ENCODE data around the gene SYPL2. TPM values are rescaled to one million over a fixed set of nuclear protein-coding genes. Genes with fewer than 3 reads are reported as not detected.

Gene SYPL2
- total RNA-seq (2014; rRNA removed; shearing (Covaris generic)) (not detected in 2 replicates), total RNA-seq (2022) (not detected in 2 replicates), Bru-seq, nascent RNA (not detected), BruChase-seq, experiment 1, labeled RNA remaining after a 6-hour chase (not detected), BruChase-seq, experiment 2, labeled RNA remaining after a 2-hour chase (percentile 11 among the genes with signal in this experiment)
- long read RNA-seq = 0 reads

DNA sequence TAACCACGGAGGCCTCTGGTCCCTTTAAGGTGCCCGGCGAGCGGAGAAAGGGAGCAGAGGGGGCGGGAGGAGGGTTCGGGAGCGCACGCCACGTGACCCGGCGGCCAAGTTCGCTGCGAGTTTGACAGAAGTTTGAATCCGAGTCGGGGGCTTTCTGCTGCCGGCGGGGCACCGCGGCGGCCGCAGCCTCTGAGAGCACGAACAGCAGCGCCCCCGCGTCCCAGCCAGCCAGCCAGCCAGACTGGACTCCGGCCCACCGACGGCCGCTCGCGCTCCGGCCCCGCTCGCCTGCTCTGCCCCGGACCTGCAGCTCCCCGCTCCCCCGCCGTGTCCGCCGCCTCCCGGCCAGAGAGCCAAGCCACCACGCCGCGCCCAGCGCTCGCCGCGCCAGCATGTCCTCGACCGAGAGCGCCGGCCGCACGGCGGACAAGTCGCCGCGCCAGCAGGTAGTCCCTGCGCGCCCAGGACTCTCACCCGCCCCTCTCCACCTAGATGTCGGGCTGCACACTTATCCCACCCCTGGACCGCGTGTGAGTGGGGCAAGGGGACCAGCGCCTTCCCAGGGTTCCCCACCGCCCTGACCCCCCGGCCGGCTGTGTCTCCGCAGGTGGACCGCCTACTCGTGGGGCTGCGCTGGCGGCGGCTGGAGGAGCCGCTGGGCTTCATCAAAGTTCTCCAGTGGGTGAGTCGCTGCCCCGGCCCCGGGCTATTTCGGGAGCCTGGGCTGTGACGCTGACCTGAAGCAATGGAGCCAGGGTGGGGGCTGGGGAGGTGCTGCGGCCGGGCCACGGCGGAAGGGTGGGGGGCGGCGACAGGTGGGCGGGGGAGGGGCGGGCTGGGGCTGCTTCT lies at the start of gene SYPL2:
SYPL2 (plus strand) TSS at position 95 of the 849 bp plus-strand sequence; CDS start at position 393, 298 bp downstream.
- CTCF ChIA-PET (ENCODE audit: unreplicated experiment) = no interaction called here
- Histone ChIP-seq H3K79me2 (ENCODE audit: insufficient read depth, low read depth, low read length) (no peaks in the 10 kb centered on the region), H3K4me2 (ENCODE audit: low read length) (no peak within 1 kb of the TSS), H2AFZ (ENCODE audit: low read length) (no peak within 1 kb of the TSS), H3K4me1 (ENCODE audit: insufficient read depth, low read length, poor library complexity, severe bottlenecking) (no peaks in the 10 kb centered on the region), H3K9me2 (ENCODE audit: insufficient read depth, low read length) (no peaks in the 10 kb centered on the region), H3K9me3 (ENCODE audit: low read length) (no peaks in the 10 kb centered on the region), H4K20me1 (ENCODE audit: insufficient read depth, low read length) (no peaks in the 10 kb centered on the region), H3K4me3 (ENCODE audit: low read depth, low read length, poor library complexity, severe bottlenecking) (no peak within 1 kb of the TSS), H3K27ac (ENCODE audit: low read depth, low read length, poor library complexity, severe bottlenecking) (no peak within 1 kb of the TSS), H3K36me3 (ENCODE audit: insufficient read depth, low read length) (no peaks in the 10 kb centered on the region)
- no peak for TF ChIP-seq EZH2phosphoT487 (IDR thresholded peaks at IDR 0.05; ENCODE audit: borderline replicate concordance, low read depth, low read length)
- TF ChIP-seq, protein P1, sequence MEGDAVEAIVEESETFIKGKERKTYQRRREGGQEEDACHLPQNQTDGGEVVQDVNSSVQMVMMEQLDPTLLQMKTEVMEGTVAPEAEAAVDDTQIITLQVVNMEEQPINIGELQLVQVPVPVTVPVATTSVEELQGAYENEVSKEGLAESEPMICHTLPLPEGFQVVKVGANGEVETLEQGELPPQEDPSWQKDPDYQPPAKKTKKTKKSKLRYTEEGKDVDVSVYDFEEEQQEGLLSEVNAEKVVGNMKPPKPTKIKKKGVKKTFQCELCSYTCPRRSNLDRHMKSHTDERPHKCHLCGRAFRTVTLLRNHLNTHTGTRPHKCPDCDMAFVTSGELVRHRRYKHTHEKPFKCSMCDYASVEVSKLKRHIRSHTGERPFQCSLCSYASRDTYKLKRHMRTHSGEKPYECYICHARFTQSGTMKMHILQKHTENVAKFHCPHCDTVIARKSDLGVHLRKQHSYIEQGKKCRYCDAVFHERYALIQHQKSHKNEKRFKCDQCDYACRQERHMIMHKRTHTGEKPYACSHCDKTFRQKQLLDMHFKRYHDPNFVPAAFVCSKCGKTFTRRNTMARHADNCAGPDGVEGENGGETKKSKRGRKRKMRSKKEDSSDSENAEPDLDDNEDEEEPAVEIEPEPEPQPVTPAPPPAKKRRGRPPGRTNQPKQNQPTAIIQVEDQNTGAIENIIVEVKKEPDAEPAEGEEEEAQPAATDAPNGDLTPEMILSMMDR (conservative IDR thresholded peaks at IDR 0.05; ENCODE audit: low read length) = no peak
- DNase-seq (ENCODE audit: low spot score) = no peak
- POLR2A ChIA-PET = no interaction called here
- intact Hi-C loops (cut with micrococcal nuclease; ENCODE audit: unreplicated experiment) = no loop called here
- BruUV-seq (replicated peaks) = no TSS peak

DNA sequence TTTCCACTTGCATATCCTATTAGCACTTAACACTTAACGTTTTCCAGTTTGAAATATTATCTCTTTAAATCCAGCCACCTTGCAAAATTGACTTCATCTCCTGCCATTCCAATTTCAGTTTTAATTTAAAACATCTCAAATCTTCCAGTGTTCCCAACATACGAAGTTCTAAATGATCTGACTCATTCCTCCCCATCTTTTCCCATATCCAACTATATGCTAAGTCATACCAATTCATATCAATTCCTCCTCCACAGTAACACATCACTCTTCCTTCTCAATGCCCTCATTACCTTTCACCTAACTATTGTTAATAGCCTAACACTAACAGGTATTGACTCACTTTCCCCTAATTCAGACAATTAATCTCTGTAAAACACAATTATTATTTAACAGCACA lies 42.8 kb upstream of the SYPL2 start:
- CTCF ChIA-PET (ENCODE audit: unreplicated experiment) = no interaction called here
- intact Hi-C loops (cut with micrococcal nuclease; ENCODE audit: unreplicated experiment) = loop anchor here (10.0 kb wide), 1 partner anchor 319 kb away; no protein-coding TSS in a partner anchor
- Histone ChIP-seq H2AFZ (ENCODE audit: low read length) (no peak overlapping the region), H3K4me1 (ENCODE audit: insufficient read depth, low read length, poor library complexity, severe bottlenecking) (peaks cover 25% of the 10 kb centered on the region), H3K36me3 (ENCODE audit: insufficient read depth, low read length) (peaks cover 58% of the 10 kb centered on the region), H3K9me2 (ENCODE audit: insufficient read depth, low read length) (no peaks in the 10 kb centered on the region), H4K20me1 (ENCODE audit: insufficient read depth, low read length) (peaks cover 8% of the 10 kb centered on the region; the same call in 1 of the 2 replicates), H3K4me2 (ENCODE audit: low read length) (peak overlapping the region; percentile 36), H3K79me2 (ENCODE audit: insufficient read depth, low read depth, low read length) (peaks cover 71% of the 10 kb centered on the region), H3K4me3 (ENCODE audit: low read depth, low read length, poor library complexity, severe bottlenecking) (no peak overlapping the region), H3K27ac (ENCODE audit: low read depth, low read length, poor library complexity, severe bottlenecking) (no peak overlapping the region), H3K9me3 (ENCODE audit: low read length) (no peaks in the 10 kb centered on the region)
- no peak for DNase-seq (ENCODE audit: low spot score)
- BruUV-seq (replicated peaks) = no TSS peak
- POLR2A ChIA-PET = interaction anchor here (0.7 kb wide), 1 partner anchor 138 kb away, joined by 3 read pairs; no protein-coding TSS in a partner anchor
- TF ChIP-seq, protein P1 (conservative IDR thresholded peaks at IDR 0.05; ENCODE audit: low read length) = no peak
- TF ChIP-seq EZH2phosphoT487 (IDR thresholded peaks at IDR 0.05; ENCODE audit: borderline replicate concordance, low read depth, low read length) = no peak
